Hair follicle dermal papilla cell (primary cell): ENCODE measurements around the gene GOLGA8R. TPM values are rescaled to one million over a fixed set of nuclear protein-coding genes. Genes with fewer than 3 reads are reported as not detected.

Source experiments
- small RNA-seq: library from RNA; depleted of rRNA; stranded (forward); fragments of <200 nt; gene quantifications from one replicate; pipeline ENCODE3, GENCODE V24; 2012
- total RNA-seq: library from RNA; depleted of rRNA; stranded (reverse); fragments of >200 nt; gene quantifications from 2 replicates; pipeline ENCODE4 v1.2.3, GENCODE V29; 2012

GOLGA8R gene
- 1.8 and 4.0 TPM in 2 replicates for total RNA-seq

GRCh38 chr15:30414160-30414559 is at the start of gene GOLGA8R:
Gene GOLGA8R, minus strand, starts transcription at chr15:30414260. Its CDS starts 98 bp downstream, at chr15:30414162.

GRCh38 chr15:30392766-30393663 is 21.0 kb downstream of the GOLGA8R start, which contains the start of gene CHRFAM7A:
Gene CHRFAM7A, minus strand, starts transcription at chr15:30393540. Its CDS starts 10,189 bp downstream, at chr15:30383351.

Small RNA genes within 50 kb of the gene (small RNA-seq; reads per million reads assigned to genes)
- not detected for gene AC019322.2
- gene RF00019 = not detected
- gene RF00096 = not detected
- not detected for gene RN7SL196P

Other genes with a start within 250 kb of the GOLGA8R start
- gene CHRFAM7A, start 20.7 kb downstream of the GOLGA8R start, total RNA-seq = 0.32 and 2.2 TPM in 2 replicates
- 0.49 and 1.1 TPM in 2 replicates for gene GOLGA8Q, start 137.8 kb upstream of the GOLGA8R start, total RNA-seq
- gene GOLGA8H, start 189.8 kb upstream of the GOLGA8R start, total RNA-seq = 0.65 and 0.85 TPM in 2 replicates